H9 (cell line): ENCODE data around the gene EPB41L2. TPM values are rescaled to one million over a fixed set of nuclear protein-coding genes. Genes with fewer than 3 reads are reported as not detected.

Source experiments
- DNase-seq: peaks from one replicate; pipeline ENCODE4 v3.0.0-alpha.2; 2017
- H2AFZ ChIP-seq: one replicate; pipeline ENCODE4 v1.6.1; 2013; ENCODE audit warnings: mild to moderate bottlenecking, low read length, control low read depth, moderate library complexity
- H2AK5ac ChIP-seq: 2 replicates; pipeline ENCODE4 v1.6.1; 2013; ENCODE audit warnings: low read length, control low read depth, mixed read lengths; ENCODE audit not compliant: insufficient read length
- H2BK120ac ChIP-seq: one replicate; pipeline ENCODE4 v1.6.1; 2013; ENCODE audit warnings: low read depth, mild to moderate bottlenecking, low read length, control low read depth, inconsistent platforms; ENCODE audit not compliant: poor library complexity, severe bottlenecking
- H2BK12ac ChIP-seq: 2 replicates; pipeline ENCODE4 v1.6.1; 2013; ENCODE audit warnings: low read length, control low read depth, mixed read lengths, low read depth; ENCODE audit not compliant: insufficient read length
- H2BK15ac ChIP-seq: 2 replicates; pipeline ENCODE4 v1.6.1; 2013; ENCODE audit warnings: low read depth, low read length, control low read depth
- H2BK20ac ChIP-seq: one replicate; pipeline ENCODE4 v1.6.1; 2013; ENCODE audit warnings: low read depth, mild to moderate bottlenecking, low read length, control low read depth, inconsistent platforms; ENCODE audit not compliant: poor library complexity, severe bottlenecking
- H2BK5ac ChIP-seq: 2 replicates; pipeline ENCODE4 v1.6.1; 2013; ENCODE audit warnings: low read length, control low read depth, mixed read lengths; ENCODE audit not compliant: insufficient read length
- H3K14ac ChIP-seq: 2 replicates; pipeline ENCODE4 v1.6.1; 2013; ENCODE audit warnings: low read length, control low read depth; ENCODE audit not compliant: insufficient read depth
- H3K18ac ChIP-seq: 2 replicates; pipeline ENCODE4 v1.6.1; 2013; ENCODE audit warnings: low read depth, mild to moderate bottlenecking, mixed read lengths, low read length, control low read depth; ENCODE audit not compliant: insufficient read length
- H3K23ac ChIP-seq: 2 replicates; pipeline ENCODE4 v1.6.1; 2013; ENCODE audit warnings: low read length, control low read depth, mixed read lengths, low read depth; ENCODE audit not compliant: insufficient read length
- H3K23me2 ChIP-seq: 2 replicates; pipeline ENCODE4 v1.6.1; 2013; ENCODE audit warnings: low read depth, mild to moderate bottlenecking, mixed read lengths, low read length, control low read depth; ENCODE audit not compliant: insufficient read length, poor library complexity, severe bottlenecking
- H3K27ac ChIP-seq: 2 replicates; pipeline ENCODE4 v1.5.1; 2013; ENCODE audit warnings: low read length, control low read depth, mixed read lengths, low read depth; ENCODE audit not compliant: insufficient read length
- H3K27me3 ChIP-seq: 2 replicates; pipeline ENCODE4 v1.6.1; 2013; ENCODE audit warnings: low read length, control low read depth, inconsistent platforms; ENCODE audit not compliant: insufficient read depth
- H3K4ac ChIP-seq: 2 replicates; pipeline ENCODE4 v1.6.1; 2013; ENCODE audit warnings: low read depth, mild to moderate bottlenecking, control low read depth, inconsistent platforms, low read length, moderate library complexity
- H3K4me1 ChIP-seq: 2 replicates; pipeline ENCODE4 v1.6.1; 2013; ENCODE audit warnings: low read length, control low read depth, inconsistent platforms; ENCODE audit not compliant: insufficient read depth
- H3K4me2 ChIP-seq: 2 replicates; pipeline ENCODE4 v1.6.1; 2013; ENCODE audit warnings: low read length, control low read depth, mixed read lengths; ENCODE audit not compliant: insufficient read length, insufficient read depth
- H3K56ac ChIP-seq: 2 replicates; pipeline ENCODE4 v1.6.1; 2013; ENCODE audit warnings: low read depth, mild to moderate bottlenecking, mixed read lengths, low read length, control low read depth; ENCODE audit not compliant: insufficient read length
- H3K79me1 ChIP-seq: 2 replicates; pipeline ENCODE4 v1.6.1; 2013; ENCODE audit warnings: low read depth, mild to moderate bottlenecking, moderate library complexity, low read length, control low read depth, inconsistent platforms; ENCODE audit not compliant: insufficient read depth, poor library complexity, severe bottlenecking
- H3K79me2 ChIP-seq: 2 replicates; pipeline ENCODE4 v1.6.1; 2013; ENCODE audit warnings: low read length, control low read depth, inconsistent platforms; ENCODE audit not compliant: insufficient read depth
- H3K9ac ChIP-seq: 2 replicates; pipeline ENCODE4 v1.6.1; 2013; ENCODE audit warnings: low read length, control low read depth, mixed read lengths; ENCODE audit not compliant: insufficient read length; ENCODE audit errors: extremely low read depth
- H3K9me3 ChIP-seq: one replicate; pipeline ENCODE4 v1.6.1; 2013; ENCODE audit warnings: low read depth, low read length, inconsistent platforms; ENCODE audit not compliant: control insufficient read depth
- H3T11ph ChIP-seq: one replicate; pipeline ENCODE4 v1.6.1; 2013; ENCODE audit warnings: mild to moderate bottlenecking, low read length, control low read depth, inconsistent platforms
- H4K20me1 ChIP-seq: one replicate; pipeline ENCODE4 v1.6.1; 2013; ENCODE audit not compliant: control insufficient read depth, insufficient read length, insufficient read depth
- H4K5ac ChIP-seq: 2 replicates; pipeline ENCODE4 v1.6.1; 2013; ENCODE audit warnings: low read depth, mild to moderate bottlenecking, mixed read lengths, low read length, control low read depth; ENCODE audit not compliant: insufficient read length
- H4K8ac ChIP-seq: replicated peaks from 2 replicates; pipeline ENCODE4 v1.6.1; 2013; ENCODE audit warnings: low read length, control low read depth, mixed read lengths, low read depth; ENCODE audit not compliant: insufficient read length
- H4K91ac ChIP-seq: 2 replicates; pipeline ENCODE4 v1.6.1; 2013; ENCODE audit warnings: low read depth, mild to moderate bottlenecking, moderate library complexity, mixed read lengths, low read length, control low read depth; ENCODE audit not compliant: insufficient read length
- H3K27ac Mint-ChIP-seq, 3 experiments: 2 replicates in 2 of 3; 3 replicates in 1 of 3; pipeline ENCODE4 v1.8.0; 2020 to 2021; ENCODE audit warnings: mixed read lengths in 3 of 3, mild to moderate bottlenecking in 1 of 3, moderate library complexity in 1 of 3
- H3K27me3 Mint-ChIP-seq: 2 replicates; pipeline ENCODE4 v1.8.0; 2021; ENCODE audit warnings: low read depth, mild to moderate bottlenecking, moderate library complexity, mixed read lengths
- H3K36me3 Mint-ChIP-seq, 3 experiments: 2 replicates in 2 of 3; 3 replicates in 1 of 3; pipeline ENCODE4 v1.8.0; 2020 to 2021; ENCODE audit warnings: low read depth in 3 of 3, mixed read lengths in 3 of 3; ENCODE audit not compliant: insufficient read depth in 1 of 3
- H3K4me1 Mint-ChIP-seq, 2 experiments: 2 replicates each; pipeline ENCODE4 v1.8.0; 2020; ENCODE audit warnings: mixed read lengths in 2 of 2
- H3K4me3 Mint-ChIP-seq, 2 experiments: 2 replicates in 1 of 2; 3 replicates in 1 of 2; pipeline ENCODE4 v1.8.0; 2020 to 2021; ENCODE audit warnings: mild to moderate bottlenecking in 2 of 2, mixed read lengths in 2 of 2, moderate library complexity in 1 of 2
- H3K9me3 Mint-ChIP-seq, 2 experiments: 2 replicates in 1 of 2; 3 replicates in 1 of 2; pipeline ENCODE4 v1.8.0; 2020; ENCODE audit warnings: mild to moderate bottlenecking in 2 of 2, mixed read lengths in 2 of 2, moderate library complexity in 1 of 2
- WGBS: extraction: QIAGEN DNeasy Blood & Tissue Kit; methylation state at CpG from one replicate; pipeline ENCODE4 v1.1.7; 2013; ENCODE audit warnings: missing lambda C conversion rate, low lambda C conversion rate, mixed read lengths; ENCODE audit not compliant: insufficient read length; ENCODE audit errors: extremely low coverage; 5-methylcytosine and 5-hydroxymethylcytosine counted together
- total RNA-seq: library from RNA; stranded (reverse); gene quantifications from 2 replicates; pipeline ENCODE4 v1.2.1, GENCODE V29; 2021
- TF ChIP-seq, protein P1 (sequence below): fragments of 200-600 bp; sonication (generic); conservative IDR thresholded peaks from 3 replicates; pipeline ENCODE4 v1.8.0; 2021; ENCODE audit warnings: antibody characterized with exemption, mild to moderate bottlenecking

The EPB41L2 gene
- total RNA-seq, 1 experiment from 2014 or later: 90.2 TPM

DNA sequence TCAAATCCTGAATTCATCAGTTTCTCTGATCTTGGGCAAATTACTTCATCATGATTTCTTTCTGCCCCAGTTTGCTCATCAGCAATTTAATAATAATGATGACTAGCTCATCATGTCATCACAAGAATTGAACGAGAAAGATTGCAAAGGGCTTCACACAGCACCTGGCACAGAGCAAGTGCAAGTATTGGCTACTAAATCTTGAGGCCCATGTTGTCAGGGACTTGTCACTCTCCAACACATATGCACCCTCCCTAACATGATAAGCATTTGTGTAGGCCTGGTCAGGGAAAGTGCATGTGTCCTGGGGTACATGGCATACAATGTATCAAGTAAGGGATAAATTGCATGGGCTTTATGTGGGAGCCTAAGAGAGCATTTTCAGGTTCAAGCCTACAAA is 229.5 kb downstream of the EPB41L2 start:
- Histone ChIP-seq H3K4ac (no peak overlapping the region), H3K27me3 (no peaks in the 10 kb centered on the region), H2AFZ (no peak overlapping the region), H2BK20ac (no peak overlapping the region), H4K5ac (no peak overlapping the region), H2BK15ac (no peak overlapping the region), H4K91ac (no peak overlapping the region), H3K14ac (no peak overlapping the region), H3K9me3 (no peaks in the 10 kb centered on the region), H4K20me1 (no peaks in the 10 kb centered on the region), H3K9ac (no peak overlapping the region), H3K56ac (no peak overlapping the region), H3K18ac (no peak overlapping the region), H3K27ac (no peak overlapping the region), H2BK12ac (no peak overlapping the region), H3K23me2 (no peaks in the 10 kb centered on the region), H3K79me1 (no peaks in the 10 kb centered on the region), H3K4me2 (no peak overlapping the region), H2AK5ac (no peak overlapping the region), H2BK120ac (no peak overlapping the region), H3T11ph (no peak overlapping the region), H4K8ac (no peak overlapping the region), H3K79me2 (no peaks in the 10 kb centered on the region), H3K4me1 (no peaks in the 10 kb centered on the region), H3K23ac (no peak overlapping the region), H2BK5ac (no peak overlapping the region)
- Mint-ChIP-seq H3K27me3 (no peaks in the 10 kb centered on the region), H3K27ac (no peak overlapping the region), H3K4me3 (no peak overlapping the region), H3K36me3 (no peaks in the 10 kb centered on the region; a peak in 2 of 7 replicates), H3K9me3 (no peaks in the 10 kb centered on the region), H3K4me1 (peaks cover 8% of the 10 kb centered on the region in 2 experiments)
- TF ChIP-seq, protein P1, sequence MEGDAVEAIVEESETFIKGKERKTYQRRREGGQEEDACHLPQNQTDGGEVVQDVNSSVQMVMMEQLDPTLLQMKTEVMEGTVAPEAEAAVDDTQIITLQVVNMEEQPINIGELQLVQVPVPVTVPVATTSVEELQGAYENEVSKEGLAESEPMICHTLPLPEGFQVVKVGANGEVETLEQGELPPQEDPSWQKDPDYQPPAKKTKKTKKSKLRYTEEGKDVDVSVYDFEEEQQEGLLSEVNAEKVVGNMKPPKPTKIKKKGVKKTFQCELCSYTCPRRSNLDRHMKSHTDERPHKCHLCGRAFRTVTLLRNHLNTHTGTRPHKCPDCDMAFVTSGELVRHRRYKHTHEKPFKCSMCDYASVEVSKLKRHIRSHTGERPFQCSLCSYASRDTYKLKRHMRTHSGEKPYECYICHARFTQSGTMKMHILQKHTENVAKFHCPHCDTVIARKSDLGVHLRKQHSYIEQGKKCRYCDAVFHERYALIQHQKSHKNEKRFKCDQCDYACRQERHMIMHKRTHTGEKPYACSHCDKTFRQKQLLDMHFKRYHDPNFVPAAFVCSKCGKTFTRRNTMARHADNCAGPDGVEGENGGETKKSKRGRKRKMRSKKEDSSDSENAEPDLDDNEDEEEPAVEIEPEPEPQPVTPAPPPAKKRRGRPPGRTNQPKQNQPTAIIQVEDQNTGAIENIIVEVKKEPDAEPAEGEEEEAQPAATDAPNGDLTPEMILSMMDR: no peak
- no CpG with 5 or more reads among the region's 1 CpG for WGBS
- DNase-seq: no peak
